ENCODE results near the gene CCDC92.

- TF ChIP-seq CTCF (IDR thresholded peaks at IDR 0.05; ENCODE audit: insufficient read depth, low read depth, low read length), result no peak
- no peak for TF ChIP-seq EZH2 (IDR thresholded peaks at IDR 0.05; ENCODE audit: insufficient read depth, low read length)
These were observed 10.9 kb downstream of the CCDC92 start for GRCh38 chr12:123961585-123962345.

All from astrocyte (in vitro differentiated cells and primary cell).